MM.1S (cell line): ENCODE results near the gene AQP2.

Experiments
- EZH2 ChIP-seq: fragments of 300-600 bp; sonication (generic); optimal IDR thresholded peaks from 2 replicates; pipeline ENCODE3; 2017; ENCODE audit warnings: low read depth, mild to moderate bottlenecking, antibody characterized with exemption, low read length, mixed read lengths
- EZH2phosphoT487 ChIP-seq: fragments of 300-600 bp; sonication (generic); IDR thresholded peaks from 2 replicates; pipeline ENCODE4 v1.6.1; 2018; ENCODE audit warnings: antibody characterized with exemption, low read length
- TF ChIP-seq, protein P1 (sequence below): fragments of 300-600 bp; sonication (generic); IDR thresholded peaks from 2 replicates; pipeline ENCODE4 v1.5.1; 2016; ENCODE audit warnings: antibody characterized with exemption, low read length, mixed read lengths

DNA sequence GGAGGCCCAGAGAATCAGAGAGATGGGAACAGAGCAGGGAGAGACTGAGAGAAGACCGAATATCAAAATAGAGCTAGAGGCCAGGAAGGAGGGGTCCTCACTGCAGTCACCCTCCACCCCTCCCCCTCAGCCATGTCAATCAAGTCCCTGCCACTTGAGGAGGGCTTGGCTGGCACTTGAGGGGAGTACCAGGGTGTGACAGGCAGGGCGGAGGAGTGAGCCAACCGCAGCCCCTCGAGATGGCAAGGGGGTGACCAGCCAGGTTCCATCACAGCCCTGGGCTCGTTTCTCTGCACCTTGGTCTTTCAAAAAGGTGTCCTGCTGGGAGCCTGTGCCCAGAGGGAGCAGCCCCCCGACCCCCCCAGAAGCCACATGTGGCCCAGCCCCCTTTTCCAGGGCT lies 15.3 kb downstream of the AQP2 start:
- TF ChIP-seq, protein P1, sequence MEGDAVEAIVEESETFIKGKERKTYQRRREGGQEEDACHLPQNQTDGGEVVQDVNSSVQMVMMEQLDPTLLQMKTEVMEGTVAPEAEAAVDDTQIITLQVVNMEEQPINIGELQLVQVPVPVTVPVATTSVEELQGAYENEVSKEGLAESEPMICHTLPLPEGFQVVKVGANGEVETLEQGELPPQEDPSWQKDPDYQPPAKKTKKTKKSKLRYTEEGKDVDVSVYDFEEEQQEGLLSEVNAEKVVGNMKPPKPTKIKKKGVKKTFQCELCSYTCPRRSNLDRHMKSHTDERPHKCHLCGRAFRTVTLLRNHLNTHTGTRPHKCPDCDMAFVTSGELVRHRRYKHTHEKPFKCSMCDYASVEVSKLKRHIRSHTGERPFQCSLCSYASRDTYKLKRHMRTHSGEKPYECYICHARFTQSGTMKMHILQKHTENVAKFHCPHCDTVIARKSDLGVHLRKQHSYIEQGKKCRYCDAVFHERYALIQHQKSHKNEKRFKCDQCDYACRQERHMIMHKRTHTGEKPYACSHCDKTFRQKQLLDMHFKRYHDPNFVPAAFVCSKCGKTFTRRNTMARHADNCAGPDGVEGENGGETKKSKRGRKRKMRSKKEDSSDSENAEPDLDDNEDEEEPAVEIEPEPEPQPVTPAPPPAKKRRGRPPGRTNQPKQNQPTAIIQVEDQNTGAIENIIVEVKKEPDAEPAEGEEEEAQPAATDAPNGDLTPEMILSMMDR, result no peak
- no peak for TF ChIP-seq EZH2
- no peak for TF ChIP-seq EZH2phosphoT487
